Lower lobe of right lung (tissue), 2 donors: ENCODE results near the gene CTBP1. TPM values are rescaled to one million over a fixed set of nuclear protein-coding genes. Genes with fewer than 3 reads are reported as not detected.

Experiments used
- ATAC-seq, 2 donors: fragments of 200-7000 bp; cut with Tn5 transposase; one replicate each; pipeline ENCODE4 v1.9.1; 2020 to 2022; ENCODE audit warnings: mild to moderate bottlenecking in 2 of 2, moderate library complexity in 2 of 2
- DNase-seq: peaks from one replicate; pipeline ENCODE4 v3.0.0-alpha.2; 2020
- H3K27ac ChIP-seq: fragments of 200-600 bp; one replicate; pipeline ENCODE4 v1.8.0; 2022
- H3K27me3 ChIP-seq: fragments of 200-600 bp; one replicate; pipeline ENCODE4 v1.8.0; 2022; ENCODE audit warnings: low read depth
- H3K36me3 ChIP-seq: fragments of 200-600 bp; one replicate; pipeline ENCODE4 v1.8.0; 2022; ENCODE audit warnings: mild to moderate bottlenecking
- H3K4me1 ChIP-seq: fragments of 200-600 bp; one replicate; pipeline ENCODE4 v1.8.0; 2022
- H3K4me3 ChIP-seq: fragments of 200-600 bp; one replicate; pipeline ENCODE4 v1.8.0; 2022; ENCODE audit warnings: mild to moderate bottlenecking
- H3K9me3 ChIP-seq: fragments of 200-600 bp; one replicate; pipeline ENCODE4 v1.8.0; 2022
- intact Hi-C: fragments of 100-400 bp; cut with DNase I; formaldehyde crosslinking; loops from one replicate; pipeline ENCODE4 v1.11.0; 2022
- total RNA-seq: library from RNA; stranded (reverse); fragmentation: NEBNext Ultra II Directional; extraction: Animal tissue kit (Norgen Biotek cat#: 25700); gene quantifications from one replicate; pipeline ENCODE4 v1.2.1, GENCODE V29; 2021
- TF ChIP-seq, protein P1 (sequence below): fragments of 200-600 bp; IDR thresholded peaks from one replicate; pipeline ENCODE4 v1.8.0; 2022; ENCODE audit warnings: antibody characterized with exemption, mild to moderate bottlenecking
- donor health status: DM: no; HTN: yes; CAD: no; lungs with severe emphysema.

CTBP1 gene
- total RNA-seq, 1 donor from 2014 or later, result 165 TPM

DNA sequence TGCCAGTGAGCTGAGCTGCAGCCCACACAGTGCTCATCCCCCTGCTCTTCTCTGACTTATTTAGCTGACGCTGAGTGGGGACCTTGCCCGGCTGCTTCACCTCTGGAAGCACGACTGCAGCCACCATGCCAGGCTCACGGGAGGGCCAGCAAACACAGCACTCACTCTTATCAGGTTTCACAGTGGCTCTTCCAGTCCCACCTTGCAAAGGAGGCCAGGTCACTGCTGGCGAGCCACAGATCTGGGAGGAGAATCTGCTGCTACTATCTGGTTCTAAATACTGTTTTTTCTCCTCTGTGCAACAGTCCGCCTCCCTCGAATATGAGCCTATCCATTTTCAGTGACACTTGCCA is 69.9 kb downstream of the CTBP1 start:
- intact Hi-C loops, result no loop called here
- Histone ChIP-seq H3K27ac (no peak overlapping the region), H3K36me3 (no peaks in the 10 kb centered on the region), H3K9me3 (no peaks in the 10 kb centered on the region), H3K4me3 (no peak overlapping the region), H3K4me1 (no peaks in the 10 kb centered on the region), H3K27me3 (no peaks in the 10 kb centered on the region)
- no peak for DNase-seq
- TF ChIP-seq, protein P1, sequence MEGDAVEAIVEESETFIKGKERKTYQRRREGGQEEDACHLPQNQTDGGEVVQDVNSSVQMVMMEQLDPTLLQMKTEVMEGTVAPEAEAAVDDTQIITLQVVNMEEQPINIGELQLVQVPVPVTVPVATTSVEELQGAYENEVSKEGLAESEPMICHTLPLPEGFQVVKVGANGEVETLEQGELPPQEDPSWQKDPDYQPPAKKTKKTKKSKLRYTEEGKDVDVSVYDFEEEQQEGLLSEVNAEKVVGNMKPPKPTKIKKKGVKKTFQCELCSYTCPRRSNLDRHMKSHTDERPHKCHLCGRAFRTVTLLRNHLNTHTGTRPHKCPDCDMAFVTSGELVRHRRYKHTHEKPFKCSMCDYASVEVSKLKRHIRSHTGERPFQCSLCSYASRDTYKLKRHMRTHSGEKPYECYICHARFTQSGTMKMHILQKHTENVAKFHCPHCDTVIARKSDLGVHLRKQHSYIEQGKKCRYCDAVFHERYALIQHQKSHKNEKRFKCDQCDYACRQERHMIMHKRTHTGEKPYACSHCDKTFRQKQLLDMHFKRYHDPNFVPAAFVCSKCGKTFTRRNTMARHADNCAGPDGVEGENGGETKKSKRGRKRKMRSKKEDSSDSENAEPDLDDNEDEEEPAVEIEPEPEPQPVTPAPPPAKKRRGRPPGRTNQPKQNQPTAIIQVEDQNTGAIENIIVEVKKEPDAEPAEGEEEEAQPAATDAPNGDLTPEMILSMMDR, result no peak
- ATAC-seq, result no peak

DNA sequence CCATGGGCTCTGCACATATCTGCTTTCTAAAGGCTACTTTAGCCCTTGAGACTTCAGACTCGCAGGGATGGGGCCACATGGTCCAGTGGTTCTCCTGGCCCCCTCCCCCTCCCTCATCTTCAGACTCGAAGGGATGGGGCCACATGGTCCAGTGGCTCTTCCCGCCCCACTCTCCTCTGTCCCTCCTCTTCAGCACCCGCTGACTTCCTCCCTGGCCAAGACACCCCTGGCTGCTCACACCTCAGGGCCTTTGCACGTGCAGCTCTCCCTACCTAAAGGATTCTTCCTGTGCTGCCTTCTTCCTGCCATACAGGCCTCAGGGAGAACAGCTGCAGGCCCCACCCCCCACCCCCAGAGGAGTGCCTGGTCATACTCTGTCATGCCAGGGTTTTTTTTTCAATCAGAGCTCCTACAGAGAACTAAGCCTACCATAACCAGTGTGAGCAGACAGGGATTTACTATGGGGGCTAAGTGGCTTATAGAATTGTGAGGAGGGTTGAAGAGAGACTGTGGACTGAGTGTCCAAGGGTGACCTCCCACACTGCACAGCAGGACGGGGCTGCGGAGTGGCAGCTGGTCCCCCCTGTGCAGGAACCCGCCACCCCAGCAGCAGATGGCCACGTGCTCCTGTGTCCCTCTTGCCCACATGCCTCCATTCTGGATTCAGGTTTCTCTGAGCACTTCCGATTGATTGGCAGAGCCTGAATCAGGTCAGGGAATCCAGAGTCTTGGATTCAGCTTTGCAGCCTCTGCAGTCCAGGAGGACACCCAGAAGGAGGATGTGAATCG is 70.4 kb downstream of the CTBP1 start:
- ATAC-seq (no peak), DNase-seq (no peak)
- H3K27me3 ChIP-seq, result peaks cover 2% of the 10 kb centered on the region
- intact Hi-C loops, result no loop called here
- no peak overlapping the region for H3K4me3 ChIP-seq
- H3K36me3 ChIP-seq, result no peaks in the 10 kb centered on the region
- no peak overlapping the region for H3K27ac ChIP-seq
- no peaks in the 10 kb centered on the region for H3K4me1 ChIP-seq
- no peaks in the 10 kb centered on the region for H3K9me3 ChIP-seq
- TF ChIP-seq, protein P1, result no peak

DNA sequence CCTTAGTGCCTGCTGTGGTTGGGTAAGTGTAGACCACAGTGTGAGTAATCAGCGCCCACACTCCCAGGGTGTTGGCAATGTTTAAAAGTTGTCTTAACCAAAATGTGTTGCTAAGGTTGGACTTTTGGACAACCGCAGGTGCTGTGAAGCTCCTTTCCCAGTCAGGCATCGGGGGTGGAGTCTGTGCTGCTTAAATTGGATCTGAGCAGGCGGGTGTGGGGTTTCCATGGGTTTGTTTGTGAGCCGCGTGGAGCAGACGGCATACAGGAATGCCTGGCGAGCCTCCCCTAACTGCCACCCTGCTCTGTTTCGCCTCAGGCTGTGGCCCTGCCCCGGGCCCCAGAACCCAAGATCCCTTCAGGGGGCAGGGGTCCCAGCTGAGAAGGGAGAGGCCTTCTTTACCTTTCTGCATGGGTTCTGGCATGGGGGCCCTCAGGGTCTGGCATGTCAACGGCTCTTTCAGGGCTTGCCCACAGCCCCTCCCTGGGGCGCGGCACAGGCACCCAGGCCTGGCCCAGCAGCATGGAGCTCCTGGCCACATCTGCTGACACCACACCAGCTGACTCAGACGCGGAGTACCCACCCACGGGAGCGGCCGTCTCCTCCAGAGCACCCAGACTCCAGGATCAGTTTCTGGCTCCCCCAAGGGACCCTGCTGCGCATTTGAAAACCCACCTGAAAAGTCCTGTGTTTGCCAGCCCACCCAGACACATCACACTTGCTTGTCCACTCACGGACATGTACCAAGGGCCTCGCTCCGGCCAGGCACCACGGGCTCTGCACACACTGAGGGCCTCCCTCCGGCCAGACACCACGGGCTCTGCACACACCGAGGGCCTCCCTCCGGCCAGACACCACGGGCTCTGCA is 71.4 kb downstream of the CTBP1 start:
- no peak overlapping the region for H3K4me3 ChIP-seq
- peaks cover 6% of the 10 kb centered on the region for H3K4me1 ChIP-seq
- ATAC-seq, result peak; percentile 34 to 51
- DNase-seq, result no peak
- no peaks in the 10 kb centered on the region for H3K36me3 ChIP-seq
- H3K27ac ChIP-seq, result no peak overlapping the region
- H3K27me3 ChIP-seq, result peaks cover 10% of the 10 kb centered on the region
- TF ChIP-seq, protein P1, result no peak
- intact Hi-C loops, result no loop called here
- no peaks in the 10 kb centered on the region for H3K9me3 ChIP-seq

DNA sequence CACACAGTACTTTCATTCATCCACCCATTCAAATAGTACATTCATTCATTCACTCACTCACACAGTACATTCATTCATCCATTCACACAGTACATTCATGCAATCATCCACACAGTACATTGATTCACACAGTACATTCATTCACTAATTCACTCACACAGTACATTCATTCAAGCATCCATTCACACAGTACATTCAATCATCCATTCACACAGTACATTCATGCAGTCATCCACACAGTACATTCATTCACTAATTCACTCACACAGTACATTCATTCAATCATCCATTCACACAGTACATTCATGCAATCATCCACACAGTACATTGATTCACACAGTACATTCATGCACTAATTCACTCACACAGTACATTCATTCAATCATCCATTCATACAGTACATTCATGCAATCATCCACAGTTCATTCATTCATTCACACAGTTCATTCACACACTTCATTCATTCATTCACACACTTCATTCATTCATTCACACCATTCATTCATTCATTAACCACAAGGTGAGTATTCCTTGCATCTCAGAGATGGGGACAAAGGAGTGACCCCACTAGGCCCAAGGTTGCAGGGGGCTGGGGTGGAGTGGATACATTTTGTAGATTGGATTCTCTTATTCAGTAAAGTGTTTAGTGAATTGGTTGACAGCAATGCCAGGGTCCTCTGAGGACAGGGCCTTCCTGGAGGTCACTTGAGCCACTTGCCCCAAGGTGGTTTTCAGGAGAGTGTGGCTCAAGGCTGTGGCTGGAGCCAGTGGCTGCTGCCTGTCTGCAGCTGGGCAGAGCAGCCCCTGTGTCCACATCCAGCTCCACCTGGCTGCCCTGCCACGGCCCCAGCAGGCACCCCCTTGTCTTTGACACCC is 72.3 kb downstream of the CTBP1 start:
- intact Hi-C loops, result no loop called here
- TF ChIP-seq, protein P1, result no peak
- H3K36me3 ChIP-seq, result no peaks in the 10 kb centered on the region
- H3K27me3 ChIP-seq, result peaks cover 19% of the 10 kb centered on the region
- H3K27ac ChIP-seq, result no peak overlapping the region
- H3K4me1 ChIP-seq, result peaks cover 15% of the 10 kb centered on the region
- H3K9me3 ChIP-seq, result no peaks in the 10 kb centered on the region
- ATAC-seq, result no peak
- no peak for DNase-seq
- no peak overlapping the region for H3K4me3 ChIP-seq

DNA sequence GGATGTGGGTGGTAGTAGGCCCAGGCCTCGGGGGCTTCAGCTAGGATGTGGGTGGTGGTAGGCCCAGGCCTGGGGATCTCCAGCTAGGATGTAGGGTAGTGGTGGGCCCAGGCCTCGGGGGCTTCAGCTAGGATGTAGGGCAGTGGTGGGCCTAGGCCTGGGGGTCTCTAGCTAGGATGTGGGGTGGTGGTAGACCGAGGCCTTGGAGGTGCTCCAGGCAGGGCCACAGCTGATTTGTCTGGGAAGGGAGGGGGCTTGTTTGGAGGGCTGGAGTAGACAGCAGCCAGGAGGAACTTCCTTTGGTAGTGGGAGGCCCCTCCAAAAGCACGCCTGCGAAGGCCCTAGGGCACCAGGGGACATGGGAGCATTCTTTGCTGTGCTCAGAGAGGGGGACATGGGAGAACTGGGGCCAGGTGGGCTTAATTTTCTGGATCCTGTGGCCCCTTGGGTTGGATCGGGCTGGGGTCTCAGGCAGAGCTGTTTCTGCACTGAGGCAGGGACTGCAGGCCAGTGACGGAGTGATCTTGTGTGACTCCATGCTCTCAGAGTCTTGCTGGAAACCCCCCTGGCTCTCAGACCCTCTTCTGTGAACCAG is 73.2 kb downstream of the CTBP1 start:
- DNase-seq, result no peak
- Histone ChIP-seq H3K27ac (no peak overlapping the region), H3K36me3 (no peaks in the 10 kb centered on the region), H3K27me3 (peaks cover 28% of the 10 kb centered on the region), H3K9me3 (no peaks in the 10 kb centered on the region), H3K4me3 (no peak overlapping the region), H3K4me1 (peaks cover 24% of the 10 kb centered on the region)
- intact Hi-C loops, result no loop called here
- no peak for ATAC-seq
- TF ChIP-seq, protein P1, result no peak
